SK-N-SH (cell line): ENCODE data around the gene ADAMTS17. TPM values are rescaled to one million over a fixed set of nuclear protein-coding genes. Genes with fewer than 3 reads are reported as not detected.

ENCODE experiments used
- CTCF ChIA-PET: fragments of 300-600, 350-600 bp; formaldehyde crosslinking; extraction: SDS; loops from one replicate; lab custom pipeline; 2021; lab: Yijun Ruan, JAX
- POLR2A ChIA-PET: fragments of 350-600 bp; sonication (Branson Sonifier 250); formaldehyde crosslinking; extraction: SDS; loops from one replicate; lab custom pipeline; 2020; ENCODE audit warnings: antibody characterized with exemption, inconsistent platforms; lab: Yijun Ruan, JAX
- DNase-seq: peaks from one replicate; pipeline ENCODE4 v3.0.0; 2012
- H2AFZ ChIP-seq: fragments of 200-600 bp; sonication (generic); 2 replicates; pipeline ENCODE4 v1.8.1; 2016; ENCODE audit warnings: antibody characterized with exemption, mild to moderate bottlenecking, low read depth
- H3F3A ChIP-seq: fragments of 200-600 bp; sonication (generic); replicated peaks from 2 replicates; pipeline ENCODE3; 2016; ENCODE audit warnings: antibody characterized with exemption, mild to moderate bottlenecking; ENCODE audit not compliant: insufficient read depth
- H3K27ac ChIP-seq, 2 experiments: fragments of 200-500 bp in 1 of 2; fragments of 200-600 bp in 1 of 2; sonication (Bioruptor generic) in 1 of 2; sonication (generic), shearing (Covaris generic) in 1 of 2; 2 replicates each; pipeline versions ENCODE4 v1.5.1 to v1.6.1; 2014 to 2016; ENCODE audit warnings: low read depth in 2 of 2, inconsistent platforms in 1 of 2, low read length in 1 of 2, mild to moderate bottlenecking in 1 of 2, mixed read lengths in 1 of 2
- H3K27me3 ChIP-seq: fragments of 200-600 bp; sonication (generic), shearing (Covaris generic); 2 replicates; pipeline ENCODE4 v1.6.1; 2016; ENCODE audit warnings: mixed run types; ENCODE audit not compliant: insufficient read depth
- H3K36me3 ChIP-seq, 2 experiments: fragments of 200-500 bp in 1 of 2; fragments of 200-600 bp in 1 of 2; sonication (Bioruptor generic) in 1 of 2; sonication (generic) in 1 of 2; replicated peaks in 1 of 2; 2 replicates each; pipeline versions ENCODE3 to v1.5.1; 2014 to 2016; ENCODE audit warnings: low read length in 1 of 2, mild to moderate bottlenecking in 1 of 2; ENCODE audit not compliant: insufficient read depth in 2 of 2, control insufficient read depth in 1 of 2
- H3K4me1 ChIP-seq, 2 experiments: fragments of 200-500 bp in 1 of 2; fragments of 200-600 bp in 1 of 2; sonication (Bioruptor generic) in 1 of 2; sonication (generic), shearing (Covaris generic) in 1 of 2; 2 replicates each; pipeline versions ENCODE4 v1.5.1 to v1.6.1; 2014 to 2016; ENCODE audit warnings: low read depth in 1 of 2, low read length in 1 of 2, mixed run types in 1 of 2; ENCODE audit not compliant: insufficient read depth in 2 of 2, control insufficient read depth in 1 of 2
- H3K4me2 ChIP-seq: fragments of 200-600 bp; sonication (generic), shearing (Covaris generic); 2 replicates; pipeline ENCODE4 v1.6.1; 2017; ENCODE audit warnings: mixed run types
- H3K4me3 ChIP-seq, 2 experiments: fragments of 200-500 bp in 1 of 2; fragments of 200-600 bp in 1 of 2; sonication (Bioruptor generic) in 1 of 2; sonication (generic), shearing (Covaris generic) in 1 of 2; 2 replicates each; pipeline versions ENCODE4 v1.5.1 to v1.8.1; 2014 to 2016; ENCODE audit warnings: low read depth in 2 of 2, inconsistent platforms in 1 of 2, low read length in 1 of 2, mild to moderate bottlenecking in 1 of 2, mixed read lengths in 1 of 2, moderate library complexity in 1 of 2
- H3K79me2 ChIP-seq: fragments of 200-600 bp; sonication (generic); 2 replicates; pipeline ENCODE4 v1.8.1; 2017; ENCODE audit warnings: mild to moderate bottlenecking; ENCODE audit not compliant: insufficient read depth
- H3K9ac ChIP-seq: fragments of 200-600 bp; sonication (generic); 2 replicates; pipeline ENCODE4 v1.6.1; 2017; ENCODE audit warnings: mixed run types
- H3K9me2 ChIP-seq: fragments of 200-600 bp; sonication (generic); 2 replicates; pipeline ENCODE4 v1.6.1; 2017; ENCODE audit warnings: mixed run types
- H3K9me3 ChIP-seq: fragments of 200-600 bp; sonication (generic); 2 replicates; pipeline ENCODE4 v1.6.1; 2017; ENCODE audit warnings: mixed run types, mild to moderate bottlenecking, moderate library complexity
- H4K20me1 ChIP-seq: fragments of 200-600 bp; sonication (generic); 2 replicates; pipeline ENCODE4 v1.6.1; 2017; ENCODE audit warnings: mild to moderate bottlenecking, mixed run types; ENCODE audit not compliant: insufficient read depth
- CHD2 ChIP-seq: fragments of 150-350 bp; IDR thresholded peaks from 2 replicates; pipeline ENCODE4 v1.6.1; 2018; ENCODE audit warnings: low read length; ENCODE audit not compliant: partially characterized antibody
- ELF1 ChIP-seq: IDR thresholded peaks from 2 replicates; pipeline ENCODE4 v1.4.0; 2012
- EP300 ChIP-seq, 2 experiments: IDR thresholded peaks; 2 replicates each; pipeline versions ENCODE4 v1.4.0 to v1.6.1; 2012; ENCODE audit warnings: borderline replicate concordance in 1 of 2, low read depth in 1 of 2, low read length in 1 of 2
- FOSL2 ChIP-seq: IDR thresholded peaks from 2 replicates; pipeline ENCODE4 v1.4.0; 2012; ENCODE audit warnings: low read depth, mild to moderate bottlenecking, moderate library complexity, borderline replicate concordance
- FOXM1 ChIP-seq: IDR thresholded peaks from 2 replicates; pipeline ENCODE4 v1.4.0; 2012; ENCODE audit warnings: low read depth, mild to moderate bottlenecking
- GATA2 ChIP-seq: sonication (generic); formaldehyde crosslinking; IDR thresholded peaks from 2 replicates; pipeline ENCODE4 v1.5.0; 2020; ENCODE audit warnings: mild to moderate bottlenecking, missing genetic modification reagents
- IRF3 ChIP-seq: fragments of 150-350 bp; IDR thresholded peaks from 2 replicates; pipeline ENCODE4 v1.6.1; 2016; ENCODE audit warnings: mild to moderate bottlenecking, low read depth, low read length
- MXI1 ChIP-seq: IDR thresholded peaks from 2 replicates; pipeline ENCODE4 v1.6.1; 2012; ENCODE audit warnings: mild to moderate bottlenecking, low read depth, low read length, improper control_type of control experiment
- NRF1 ChIP-seq: IDR thresholded peaks from 2 replicates; pipeline ENCODE4 v1.6.1; 2012; ENCODE audit warnings: low read depth, mild to moderate bottlenecking, low read length
- POLR2AphosphoS5 ChIP-seq: IDR thresholded peaks from 2 replicates; pipeline ENCODE4 v1.6.1; 2012; ENCODE audit warnings: low read depth, low read length
- RAD21 ChIP-seq: IDR thresholded peaks from 2 replicates; pipeline ENCODE4 v1.6.1; 2012; ENCODE audit warnings: mild to moderate bottlenecking, low read length
- RCOR1 ChIP-seq: fragments of 150-350 bp; IDR thresholded peaks from 2 replicates; pipeline ENCODE4 v1.6.1; 2017; ENCODE audit warnings: antibody characterized with exemption, low read length
- RXRA ChIP-seq: IDR thresholded peaks from 2 replicates; pipeline ENCODE4 v1.4.0; 2012; ENCODE audit warnings: low read depth, mild to moderate bottlenecking, borderline replicate concordance
- SIN3A ChIP-seq: IDR thresholded peaks from 2 replicates; pipeline ENCODE4 v1.6.1; 2012; ENCODE audit warnings: low read depth, mild to moderate bottlenecking, low read length, moderate library complexity, borderline replicate concordance
- SMC3 ChIP-seq: IDR thresholded peaks from 2 replicates; pipeline ENCODE4 v1.6.1; 2012; ENCODE audit warnings: low read depth, low read length, improper control_type of control experiment
- TEAD4 ChIP-seq: IDR thresholded peaks from 2 replicates; pipeline ENCODE4 v1.4.0; 2012; ENCODE audit warnings: mild to moderate bottlenecking, borderline replicate concordance; ENCODE audit not compliant: insufficient read depth
- YY1 ChIP-seq: IDR thresholded peaks from 2 replicates; pipeline ENCODE4 v1.4.0; 2012; ENCODE audit warnings: low read depth, mild to moderate bottlenecking
- ZBTB33 ChIP-seq: IDR thresholded peaks from 2 replicates; pipeline ENCODE4 v1.4.0; 2012; ENCODE audit warnings: low read depth, borderline replicate concordance
- WGBS: methylation state at CpG from one replicate; pipeline ENCODE4 v1.1.6; 2017; ENCODE audit warnings: low lambda C conversion rate; 5-methylcytosine and 5-hydroxymethylcytosine counted together
- polyA plus RNA-seq, 3 experiments: library from polyadenylated mRNA; depleted of rRNA; stranded (reverse); fragments of >200 nt; gene quantifications; 2 replicates each; pipeline ENCODE4 v1.2.3, GENCODE V29; 2012
- TF ChIP-seq, protein P1 (sequence below): fragments of 200-600 bp; sonication (generic); IDR thresholded peaks from 2 replicates; pipeline ENCODE4 v1.6.1; 2017; ENCODE audit warnings: antibody characterized with exemption, mild to moderate bottlenecking, moderate library complexity
- TF ChIP-seq, protein P2 (sequence below): IDR thresholded peaks from 2 replicates; pipeline ENCODE4 v1.4.0; 2012; ENCODE audit warnings: low read depth

The ADAMTS17 gene
- polyA plus RNA-seq, 1 of the 3 experiments (the other 2 are of a cell fraction): not detected

GRCh38 chr15:100081454-100081853 is 260.3 kb downstream of the ADAMTS17 start:
- no peak for DNase-seq
- Histone ChIP-seq H2AFZ (no peak overlapping the region), H3K9me3 (no peaks in the 10 kb centered on the region), H3K36me3 (no peaks in the 10 kb centered on the region), H3K4me3 (no peak overlapping the region), H3K27me3 (no peaks in the 10 kb centered on the region), H3K4me2 (no peak overlapping the region), H3K9ac (no peak overlapping the region), H3K79me2 (no peaks in the 10 kb centered on the region), H3K9me2 (no peaks in the 10 kb centered on the region), H3F3A (no peaks in the 10 kb centered on the region), H3K4me1 (no peaks in the 10 kb centered on the region), H4K20me1 (no peaks in the 10 kb centered on the region), H3K27ac (no peak overlapping the region)
- ChIA-PET POLR2A (no interaction called here), CTCF (interaction anchor here (1.7 to 3.1 kb wide), 2 partner anchors 11 to 258 kb away, joined by 6 to 8 read pairs; no protein-coding TSS in a partner anchor)
- TF ChIP-seq FOXM1: no peak
- TF ChIP-seq TEAD4: no peak
- no peak for TF ChIP-seq POLR2AphosphoS5
- TF ChIP-seq RXRA: no peak
- 45% methylated on average over 4 of the region's 4 CpGs for WGBS

DNA sequence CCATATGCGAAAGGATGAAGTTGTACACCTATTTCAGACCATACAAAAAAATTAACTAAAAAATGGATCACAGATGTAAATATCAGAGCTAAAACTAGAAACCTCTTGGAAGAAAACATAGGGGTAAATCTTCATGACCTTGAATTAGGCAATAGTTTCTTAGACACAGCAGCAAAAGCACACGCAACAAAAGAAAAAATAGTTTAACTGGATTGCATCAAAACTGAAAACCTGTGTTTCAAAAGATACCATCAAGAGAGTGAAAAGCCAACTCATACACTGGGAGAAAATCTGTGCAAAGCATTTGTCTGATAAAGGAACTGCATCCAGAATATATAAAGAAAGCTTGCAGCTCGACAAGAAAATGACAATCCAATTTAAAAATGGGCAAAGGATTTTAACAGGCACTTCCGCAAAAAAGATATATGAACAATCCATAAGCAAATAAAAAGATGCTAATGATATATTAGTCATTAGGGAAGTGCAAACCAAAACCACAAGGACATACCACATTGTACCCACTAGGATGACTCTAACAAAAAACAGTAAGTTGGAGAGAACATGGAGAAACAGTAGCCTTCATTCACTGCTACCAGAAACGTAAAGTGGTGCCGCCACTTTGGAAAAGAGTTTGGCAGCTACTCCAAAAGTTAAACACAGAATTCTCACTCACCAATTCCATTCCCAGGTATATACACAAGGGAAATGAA is 263.1 kb downstream of the ADAMTS17 start:
- Histone ChIP-seq H3K27ac (no peak overlapping the region), H3K9me3 (peaks cover 4% of the 10 kb centered on the region; the same call in 1 of the 2 replicates), H3K4me3 (no peak overlapping the region), H3K9ac (no peak overlapping the region), H3F3A (no peaks in the 10 kb centered on the region), H3K27me3 (no peaks in the 10 kb centered on the region), H4K20me1 (no peaks in the 10 kb centered on the region), H3K4me2 (no peak overlapping the region), H3K79me2 (no peaks in the 10 kb centered on the region)
- ChIA-PET POLR2A (no interaction called here), CTCF (interaction anchor here (0.6 to 1.1 kb wide), 2 partner anchors 17 to 219 kb away, joined by 3 read pairs; no protein-coding TSS in a partner anchor)
- 52% methylated on average over 6 of the region's 6 CpGs for WGBS
- no peak for DNase-seq
- TF ChIP-seq SIN3A (no peak), MXI1 (no peak), TEAD4 (no peak), NRF1 (no peak), IRF3 (no peak), GATA2 (no peak), CHD2 (no peak), ELF1 (no peak), SMC3 (no peak), EP300 (IDR thresholded peaks at IDR 0.05; ENCODE audit: borderline replicate concordance in 1 of 2, low read depth in 1 of 2, low read length in 1 of 2) (no peak), RCOR1 (no peak), RAD21 (no peak), FOSL2 (no peak), POLR2AphosphoS5 (no peak), YY1 (no peak), ZBTB33 (no peak), FOXM1 (no peak)
- TF ChIP-seq, protein P1, sequence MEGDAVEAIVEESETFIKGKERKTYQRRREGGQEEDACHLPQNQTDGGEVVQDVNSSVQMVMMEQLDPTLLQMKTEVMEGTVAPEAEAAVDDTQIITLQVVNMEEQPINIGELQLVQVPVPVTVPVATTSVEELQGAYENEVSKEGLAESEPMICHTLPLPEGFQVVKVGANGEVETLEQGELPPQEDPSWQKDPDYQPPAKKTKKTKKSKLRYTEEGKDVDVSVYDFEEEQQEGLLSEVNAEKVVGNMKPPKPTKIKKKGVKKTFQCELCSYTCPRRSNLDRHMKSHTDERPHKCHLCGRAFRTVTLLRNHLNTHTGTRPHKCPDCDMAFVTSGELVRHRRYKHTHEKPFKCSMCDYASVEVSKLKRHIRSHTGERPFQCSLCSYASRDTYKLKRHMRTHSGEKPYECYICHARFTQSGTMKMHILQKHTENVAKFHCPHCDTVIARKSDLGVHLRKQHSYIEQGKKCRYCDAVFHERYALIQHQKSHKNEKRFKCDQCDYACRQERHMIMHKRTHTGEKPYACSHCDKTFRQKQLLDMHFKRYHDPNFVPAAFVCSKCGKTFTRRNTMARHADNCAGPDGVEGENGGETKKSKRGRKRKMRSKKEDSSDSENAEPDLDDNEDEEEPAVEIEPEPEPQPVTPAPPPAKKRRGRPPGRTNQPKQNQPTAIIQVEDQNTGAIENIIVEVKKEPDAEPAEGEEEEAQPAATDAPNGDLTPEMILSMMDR: no peak
- TF ChIP-seq, protein P2, sequence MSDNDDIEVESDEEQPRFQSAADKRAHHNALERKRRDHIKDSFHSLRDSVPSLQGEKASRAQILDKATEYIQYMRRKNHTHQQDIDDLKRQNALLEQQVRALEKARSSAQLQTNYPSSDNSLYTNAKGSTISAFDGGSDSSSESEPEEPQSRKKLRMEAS: no peak
- TF ChIP-seq, all 33 proteins: peak for 0
- no peaks in the 10 kb centered on the region for H3K36me3 ChIP-seq
- no peaks in the 10 kb centered on the region for H3K4me1 ChIP-seq
- no peak overlapping the region for H2AFZ ChIP-seq
- H3K9me2 ChIP-seq: no peaks in the 10 kb centered on the region
